SK-MEL-5 (cell line): Measurements from ENCODE around the gene RPP25L. TPM values are rescaled to one million over a fixed set of nuclear protein-coding genes. Genes with fewer than 3 reads are reported as not detected.

Experiments used
- DNase-seq: peaks from one replicate; pipeline ENCODE4 v3.0.0-alpha.2; 2016; ENCODE audit warnings: low read depth, low spot score
- in situ Hi-C: cut with HindIII; loops from 2 replicates; pipeline ENCODE4 v1.10.0; 2016; ENCODE audit warnings: low sequenced_read_pairs, high pct_unique_total_duplicates, low pct_unique_long_range_greater_than_20kb
- polyA plus RNA-seq, 2 experiments: library from polyadenylated mRNA; depleted of rRNA; stranded (reverse); fragments of >200 nt; gene quantifications; 2 replicates each; pipeline ENCODE4 v1.2.3, GENCODE V29; 2015
- total RNA-seq: library from RNA; depleted of rRNA; stranded (reverse); fragments of >200 nt; shearing (Covaris generic); gene quantifications from 2 replicates; pipeline ENCODE4 v1.2.3, GENCODE V29; 2014; rRNA removed

Gene RPP25L, protein sequence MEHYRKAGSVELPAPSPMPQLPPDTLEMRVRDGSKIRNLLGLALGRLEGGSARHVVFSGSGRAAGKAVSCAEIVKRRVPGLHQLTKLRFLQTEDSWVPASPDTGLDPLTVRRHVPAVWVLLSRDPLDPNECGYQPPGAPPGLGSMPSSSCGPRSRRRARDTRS
- total RNA-seq: 35.7 and 44.8 TPM in 2 replicates
- polyA plus RNA-seq (2015; cell fraction: cytosol; rRNA removed): 42.2 and 43.2 TPM in 2 replicates
- 11.3 and 15.6 TPM in 2 replicates for polyA plus RNA-seq (2015; cell fraction: nucleus; rRNA removed)

DNA sequence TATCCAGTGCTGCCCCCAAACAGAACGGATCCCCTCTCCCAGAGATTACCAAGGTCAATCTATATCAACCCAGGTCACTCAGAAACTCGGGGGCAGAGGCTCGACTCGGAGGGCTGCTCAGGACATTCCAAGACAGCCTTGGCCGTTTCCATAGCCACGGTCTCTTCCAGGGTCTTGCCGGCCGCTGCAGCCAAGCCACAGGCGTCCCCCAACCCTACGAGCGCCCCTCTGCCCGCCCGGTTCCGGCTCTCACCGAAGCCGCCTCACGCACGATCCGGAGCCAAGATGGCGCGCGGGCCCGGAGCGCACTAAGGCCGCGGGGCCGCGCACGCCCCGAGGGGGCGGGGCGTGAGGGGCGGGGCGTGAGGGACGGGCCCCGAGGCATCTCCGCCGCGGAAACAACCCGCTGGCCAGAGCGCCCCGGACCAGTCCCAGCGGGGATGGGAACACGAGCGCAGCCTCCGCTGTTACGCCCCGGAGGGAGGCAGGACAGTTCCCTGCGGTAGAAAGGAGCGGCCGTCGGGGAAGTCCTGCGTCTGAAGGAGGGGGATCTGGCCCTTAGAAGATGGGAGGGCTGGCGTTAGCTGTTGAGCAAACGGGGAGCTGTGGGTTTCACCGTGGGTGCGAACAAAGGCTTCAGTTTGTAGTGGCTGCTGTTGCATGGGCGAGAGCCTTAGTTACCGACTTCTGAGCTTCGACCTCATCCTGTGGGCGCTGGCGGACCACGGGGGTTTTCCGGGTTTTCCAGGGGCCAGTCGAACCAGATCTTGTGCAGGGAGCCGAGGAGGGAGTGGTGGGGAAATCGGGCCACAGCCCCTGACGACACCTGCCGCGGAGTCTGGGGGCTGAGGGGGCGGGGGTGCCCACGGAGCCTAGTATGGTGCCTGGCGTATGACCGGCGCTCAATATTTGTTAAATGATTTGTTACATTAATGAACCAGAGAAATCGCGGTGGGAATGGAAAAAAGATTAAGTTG lies at the start of gene RPP25L:
Gene RPP25L (minus strand): TSS at position 287 of the 977 bp plus-strand sequence. CDS start 801 bp downstream, outside the sequence.
- DNase-seq: peak; percentile 70
- in situ Hi-C loops: no loop called here

DNA sequence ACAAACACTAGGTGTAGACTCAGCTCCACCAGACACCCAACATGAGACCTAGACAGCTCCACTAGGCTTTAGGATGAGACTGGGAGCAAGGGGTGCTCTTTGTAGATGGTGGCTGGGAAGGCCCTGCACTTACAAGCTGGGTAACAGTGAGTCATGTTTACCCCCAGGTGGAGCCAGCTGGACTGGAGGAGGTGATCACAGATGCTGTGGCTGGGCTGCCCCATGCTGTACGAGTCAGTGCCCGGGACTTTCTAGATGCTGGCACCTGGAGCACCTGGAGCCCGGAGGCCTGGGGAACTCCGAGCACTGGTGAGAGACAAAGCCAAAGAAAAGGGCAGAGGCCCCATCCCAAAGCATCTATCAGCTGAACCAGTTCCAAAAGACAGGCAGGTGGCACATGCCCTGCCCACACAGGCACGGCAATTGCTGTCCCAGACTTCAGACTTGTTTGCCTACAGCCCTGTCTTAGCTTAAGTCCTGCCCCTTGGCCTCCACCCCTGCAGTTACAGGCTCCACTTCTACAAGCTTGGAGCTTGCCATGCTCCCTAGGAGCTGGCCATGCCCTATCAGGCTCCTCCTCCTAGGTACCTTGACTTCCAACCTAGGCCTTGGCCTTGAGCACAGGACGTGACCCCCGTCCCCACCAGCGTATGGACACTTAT lies 47.8 kb upstream of the RPP25L start:
- in situ Hi-C loops: no loop called here
- no peak for DNase-seq

DNA sequence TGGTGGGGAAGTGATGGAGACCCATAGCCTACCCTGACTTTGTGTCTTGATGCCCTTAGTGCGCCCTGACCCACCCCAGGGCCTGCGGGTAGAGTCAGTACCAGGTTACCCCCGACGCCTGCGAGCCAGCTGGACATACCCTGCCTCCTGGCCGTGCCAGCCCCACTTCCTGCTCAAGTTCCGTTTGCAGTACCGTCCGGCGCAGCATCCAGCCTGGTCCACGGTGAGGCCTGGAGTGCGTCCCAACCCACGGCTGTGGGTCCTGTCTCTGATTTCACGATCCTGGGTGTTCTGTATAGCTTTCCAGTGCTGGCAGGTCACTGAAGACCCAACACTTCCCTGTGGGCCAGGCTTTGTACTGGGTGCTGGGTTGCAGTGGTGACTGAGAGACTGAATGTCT lies 46.6 kb upstream of the RPP25L start:
- in situ Hi-C loops: no loop called here
- no peak for DNase-seq

DNA sequence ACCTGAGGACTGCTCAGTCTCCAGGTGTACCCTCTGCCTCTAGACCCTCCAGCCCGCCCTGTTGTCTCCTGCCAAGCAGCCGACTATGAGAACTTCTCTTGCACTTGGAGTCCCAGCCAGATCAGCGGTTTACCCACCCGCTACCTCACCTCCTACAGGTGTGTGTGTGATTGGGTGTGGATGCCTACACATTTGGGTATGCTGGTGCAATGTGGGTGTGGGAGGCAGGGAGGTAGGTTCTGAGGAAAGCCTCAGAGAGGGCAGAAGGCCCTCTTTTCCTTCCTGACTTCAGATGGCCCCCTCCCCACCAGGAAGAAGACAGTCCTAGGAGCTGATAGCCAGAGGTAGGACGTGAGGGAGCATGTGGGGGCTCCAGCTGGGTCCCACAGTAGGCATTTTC lies 45.1 kb upstream of the RPP25L start:
- DNase-seq: no peak
- in situ Hi-C loops: no loop called here

DNA sequence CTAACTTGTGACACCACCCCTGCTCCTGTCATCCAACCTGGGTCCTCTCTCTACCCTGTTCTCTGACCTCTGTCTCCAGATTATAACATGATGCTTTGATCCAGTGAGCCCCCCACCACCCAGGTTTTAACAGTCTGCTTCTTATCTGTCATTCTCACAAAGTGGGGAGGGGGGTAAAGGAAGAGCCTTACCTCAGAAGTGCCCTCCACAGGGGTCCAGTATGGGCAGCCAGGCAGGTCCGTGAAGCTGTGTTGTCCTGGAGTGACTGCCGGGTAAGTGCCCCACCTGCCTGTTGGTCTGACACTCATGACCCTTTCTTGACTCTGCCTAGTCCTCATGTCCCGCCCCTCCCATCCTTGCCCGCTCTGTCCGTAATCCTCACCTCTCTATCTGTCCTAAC lies 43.5 kb upstream of the RPP25L start:
- no peak for DNase-seq
- in situ Hi-C loops: no loop called here

DNA sequence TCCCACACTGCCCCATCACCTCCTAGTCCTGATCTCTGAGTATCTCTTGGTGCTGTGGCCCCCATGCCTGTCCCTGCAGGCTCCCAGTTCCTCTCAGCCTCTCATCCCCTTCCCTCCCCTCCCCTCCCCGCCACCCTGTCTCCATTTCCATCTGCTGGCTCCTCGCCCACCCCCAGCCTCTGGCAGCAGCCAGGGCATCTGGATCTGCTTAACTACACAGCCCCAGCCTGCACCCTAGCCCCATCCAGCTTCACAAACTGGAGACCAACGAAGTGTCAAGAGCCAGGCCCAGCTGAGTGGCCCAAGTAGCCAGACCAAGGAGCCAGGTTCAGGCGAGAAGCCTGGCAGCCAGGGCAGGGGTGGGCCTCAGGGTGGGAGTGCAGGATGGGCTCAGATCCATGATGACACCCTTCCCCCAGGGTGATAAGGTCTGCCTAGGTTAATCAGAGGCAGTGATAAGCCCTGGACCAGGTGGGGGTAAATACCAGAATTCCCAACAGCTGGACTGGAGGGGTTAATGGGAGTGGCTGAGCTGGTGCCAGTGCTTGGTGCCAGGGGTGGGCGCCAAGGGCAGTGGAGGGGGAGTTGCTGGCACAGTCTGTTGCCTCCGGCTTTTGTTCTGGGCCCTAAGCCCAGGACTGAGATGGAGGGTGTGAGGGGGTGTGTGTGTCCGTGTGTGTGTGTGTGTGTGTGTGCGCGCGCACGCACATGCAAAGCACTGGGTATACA lies 42.6 kb upstream of the RPP25L start:
- in situ Hi-C loops: no loop called here
- no peak for DNase-seq

DNA sequence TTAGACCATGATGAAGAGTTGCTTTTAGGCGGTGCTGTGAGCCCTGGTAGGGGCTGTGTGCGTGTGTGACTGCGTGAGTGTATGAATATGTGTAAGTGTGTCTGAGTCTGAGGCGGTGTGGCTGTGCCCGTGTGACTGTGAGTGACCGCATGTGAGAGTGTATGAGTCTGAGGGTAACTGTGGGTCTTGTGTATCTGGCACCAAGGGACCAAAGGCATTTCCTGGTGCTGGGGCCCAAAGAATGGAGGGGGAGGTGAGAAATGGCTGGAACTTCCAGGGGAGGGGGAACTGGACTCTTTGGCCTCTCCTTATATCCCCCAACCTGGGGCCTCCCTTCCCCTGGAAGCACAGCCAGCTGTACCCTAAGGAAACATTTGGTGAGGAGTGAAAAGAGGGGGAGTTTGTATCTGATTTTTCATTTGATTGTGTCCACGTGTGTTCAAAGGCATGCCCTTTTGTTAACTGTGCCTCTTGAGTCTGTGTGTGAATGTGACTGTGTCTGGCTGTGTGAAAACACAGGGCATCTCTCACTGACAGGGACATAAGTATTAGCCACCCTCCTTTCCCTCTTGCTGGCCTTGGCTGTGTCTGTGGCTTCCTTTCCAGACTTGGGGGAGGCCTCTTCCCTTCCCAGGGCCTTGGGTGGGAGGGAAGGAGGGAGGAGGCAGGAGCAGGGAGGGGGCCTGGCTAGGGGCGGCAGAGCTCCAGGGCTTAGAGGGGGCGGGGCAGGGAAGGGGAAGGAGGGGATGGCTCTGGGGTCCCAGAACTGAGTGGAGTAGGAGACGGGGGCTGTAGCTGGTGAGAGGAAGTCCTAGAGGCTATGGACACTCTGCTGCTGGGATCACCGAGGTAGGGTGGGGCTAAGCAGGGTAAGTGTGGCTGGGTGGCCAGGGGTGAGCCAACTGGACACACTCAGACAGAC lies 41.5 kb upstream of the RPP25L start:
- in situ Hi-C loops: no loop called here

DNA sequence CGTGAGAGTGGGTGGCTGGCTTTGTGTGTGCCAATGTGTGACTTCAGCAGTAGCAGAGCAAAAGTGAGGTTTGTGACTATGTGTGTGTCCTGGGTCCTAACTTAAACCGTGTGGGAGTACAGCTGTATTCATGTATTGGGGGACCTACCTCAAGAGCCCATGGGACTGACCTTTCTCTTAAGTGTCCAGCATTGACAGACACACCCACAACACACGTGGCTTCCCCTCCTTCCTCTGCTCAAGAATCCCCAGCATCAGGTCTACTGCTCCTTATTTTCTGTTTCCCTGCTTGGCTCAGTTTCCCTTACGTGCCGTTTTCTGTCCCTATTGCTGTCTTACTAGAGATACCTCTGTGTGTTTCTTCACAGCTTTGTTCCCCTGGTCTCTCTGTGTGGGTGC lies 40.7 kb upstream of the RPP25L start:
- in situ Hi-C loops: no loop called here
- no peak for DNase-seq

More for the DNA sequence above, 41.5 kb upstream of the RPP25L start:
- DNase-seq: peak; percentile 40

DNA sequence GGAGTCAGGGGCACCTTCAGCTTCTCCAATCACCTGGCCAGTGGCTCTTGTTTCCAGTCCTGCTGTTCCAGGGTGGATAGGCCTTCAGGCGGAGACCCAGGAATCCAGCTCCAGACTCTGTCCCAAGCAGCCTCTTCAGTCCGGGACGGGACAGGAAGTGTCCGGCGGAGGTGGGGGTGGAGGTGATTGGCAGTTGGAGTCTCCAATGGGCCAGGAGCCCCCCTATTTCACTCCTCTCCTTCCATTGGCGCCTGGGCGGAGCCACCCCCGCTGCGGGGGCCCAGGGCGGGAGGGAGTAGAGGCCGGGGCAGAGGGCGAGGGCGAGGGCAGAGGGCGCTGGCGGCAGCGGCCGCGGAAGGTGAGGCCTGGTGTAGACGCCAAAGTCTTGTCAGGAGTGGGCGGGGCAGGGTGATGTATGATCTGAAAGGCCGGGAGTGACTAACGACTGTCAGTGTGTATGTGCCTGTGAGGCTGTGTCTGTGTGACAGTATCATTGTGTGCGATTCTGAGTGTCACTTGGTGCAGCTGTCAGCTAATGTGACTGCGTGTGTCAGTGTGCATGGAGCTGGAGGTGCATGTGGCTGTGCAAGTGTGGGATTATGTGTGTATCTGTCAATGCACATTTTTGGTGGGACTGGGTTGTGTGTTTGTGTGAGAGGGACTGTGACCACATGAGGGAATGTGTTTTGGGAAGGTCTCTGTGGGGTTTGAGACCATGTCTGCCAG lies 40.1 kb upstream of the RPP25L start, which contains the start of gene IL11RA:
Gene IL11RA (plus strand): TSS at position 310 of the 726 bp plus-strand sequence. CDS start 3,033 bp downstream, outside the sequence.
- in situ Hi-C loops: no loop called here
- DNase-seq: peak; percentile 70

DNA sequence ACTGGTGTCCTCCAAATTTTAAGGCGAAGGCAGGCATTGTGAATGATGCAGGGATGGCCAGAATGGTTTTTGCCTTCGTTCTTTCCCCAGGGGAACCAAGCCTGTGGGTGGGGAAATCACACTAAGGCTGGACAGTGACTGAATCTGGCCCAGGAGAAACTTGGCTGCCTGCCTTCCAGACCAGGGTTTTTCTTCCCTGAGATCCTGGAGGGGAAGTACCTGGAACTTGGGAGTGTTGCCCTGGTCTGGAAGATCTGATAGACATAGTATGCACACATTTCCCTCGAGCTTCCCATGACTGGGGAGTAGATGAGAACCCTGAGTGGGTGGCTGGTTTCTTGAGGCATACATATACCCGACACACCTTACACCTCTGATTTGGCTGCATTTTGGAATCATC lies 39.4 kb upstream of the RPP25L start:
- in situ Hi-C loops: no loop called here
- DNase-seq: no peak

DNA sequence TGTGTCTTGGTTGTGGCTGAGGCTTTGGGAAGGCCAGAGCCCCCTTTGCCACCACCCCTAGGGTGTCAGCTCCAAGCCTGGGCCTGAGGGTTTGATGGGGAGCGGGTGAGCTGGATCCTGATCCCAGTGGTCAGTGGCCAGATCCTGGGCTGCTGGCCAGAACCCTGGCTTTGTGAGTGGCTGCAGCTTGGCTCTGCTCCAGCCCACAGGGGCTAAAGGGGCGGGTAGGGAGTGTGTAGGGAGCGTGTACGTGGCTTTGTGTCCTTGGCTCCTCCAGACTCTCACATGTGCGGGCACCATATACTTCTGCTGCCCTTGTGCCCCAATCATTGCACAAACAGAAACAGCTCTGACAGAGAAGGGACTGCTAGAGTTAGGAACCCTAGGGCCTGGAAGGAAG lies 38.9 kb upstream of the RPP25L start:
- DNase-seq: no peak
- in situ Hi-C loops: no loop called here

DNA sequence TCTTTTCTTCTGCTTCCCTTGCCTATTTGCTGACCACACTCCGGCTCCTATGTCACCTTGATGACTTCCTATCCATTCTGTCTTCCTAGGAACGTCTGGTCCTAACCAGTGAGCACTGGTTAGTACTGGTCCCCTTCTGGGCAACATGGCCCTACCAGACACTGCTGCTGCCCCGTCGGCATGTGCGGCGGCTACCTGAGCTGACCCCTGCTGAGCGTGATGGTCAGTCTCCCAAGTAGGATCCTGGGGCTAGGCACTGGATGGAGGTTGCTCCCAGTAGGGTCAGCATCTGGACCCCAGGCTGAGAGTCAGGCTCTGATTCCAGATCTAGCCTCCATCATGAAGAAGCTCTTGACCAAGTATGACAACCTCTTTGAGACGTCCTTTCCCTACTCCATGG lies 36.8 kb upstream of the RPP25L start:
- in situ Hi-C loops: no loop called here
- no peak for DNase-seq

DNA sequence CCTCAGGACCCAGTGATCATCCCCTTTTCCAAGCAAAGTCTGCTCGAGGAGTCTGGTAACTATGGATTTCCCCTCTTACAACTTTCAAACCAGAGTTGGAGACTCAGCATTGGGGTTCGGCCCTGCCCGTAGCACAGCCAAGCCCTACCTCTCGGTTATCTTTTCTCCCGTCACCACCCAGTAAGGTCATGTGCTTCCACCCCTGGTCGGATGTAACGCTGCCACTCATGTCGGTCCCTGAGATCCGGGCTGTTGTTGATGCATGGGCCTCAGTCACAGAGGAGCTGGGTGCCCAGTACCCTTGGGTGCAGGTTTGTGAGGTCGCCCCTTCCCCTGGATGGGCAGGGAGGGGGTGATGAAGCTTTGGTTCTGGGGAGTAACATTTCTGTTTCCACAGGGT lies 35.8 kb upstream of the RPP25L start:
- in situ Hi-C loops: no loop called here
- DNase-seq: no peak

DNA sequence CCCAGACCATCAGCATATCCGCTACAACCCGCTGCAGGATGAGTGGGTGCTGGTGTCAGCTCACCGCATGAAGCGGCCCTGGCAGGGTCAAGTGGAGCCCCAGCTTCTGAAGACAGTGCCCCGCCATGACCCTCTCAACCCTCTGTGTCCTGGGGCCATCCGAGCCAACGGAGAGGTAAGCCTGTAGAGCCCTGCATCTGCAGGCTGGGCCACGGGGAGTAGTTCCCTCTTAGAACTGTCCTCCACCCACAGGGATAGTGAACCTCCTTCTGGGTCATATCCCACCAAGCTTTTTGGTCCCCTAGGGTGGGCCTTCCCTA lies 35.1 kb upstream of the RPP25L start:
- in situ Hi-C loops: no loop called here

DNA sequence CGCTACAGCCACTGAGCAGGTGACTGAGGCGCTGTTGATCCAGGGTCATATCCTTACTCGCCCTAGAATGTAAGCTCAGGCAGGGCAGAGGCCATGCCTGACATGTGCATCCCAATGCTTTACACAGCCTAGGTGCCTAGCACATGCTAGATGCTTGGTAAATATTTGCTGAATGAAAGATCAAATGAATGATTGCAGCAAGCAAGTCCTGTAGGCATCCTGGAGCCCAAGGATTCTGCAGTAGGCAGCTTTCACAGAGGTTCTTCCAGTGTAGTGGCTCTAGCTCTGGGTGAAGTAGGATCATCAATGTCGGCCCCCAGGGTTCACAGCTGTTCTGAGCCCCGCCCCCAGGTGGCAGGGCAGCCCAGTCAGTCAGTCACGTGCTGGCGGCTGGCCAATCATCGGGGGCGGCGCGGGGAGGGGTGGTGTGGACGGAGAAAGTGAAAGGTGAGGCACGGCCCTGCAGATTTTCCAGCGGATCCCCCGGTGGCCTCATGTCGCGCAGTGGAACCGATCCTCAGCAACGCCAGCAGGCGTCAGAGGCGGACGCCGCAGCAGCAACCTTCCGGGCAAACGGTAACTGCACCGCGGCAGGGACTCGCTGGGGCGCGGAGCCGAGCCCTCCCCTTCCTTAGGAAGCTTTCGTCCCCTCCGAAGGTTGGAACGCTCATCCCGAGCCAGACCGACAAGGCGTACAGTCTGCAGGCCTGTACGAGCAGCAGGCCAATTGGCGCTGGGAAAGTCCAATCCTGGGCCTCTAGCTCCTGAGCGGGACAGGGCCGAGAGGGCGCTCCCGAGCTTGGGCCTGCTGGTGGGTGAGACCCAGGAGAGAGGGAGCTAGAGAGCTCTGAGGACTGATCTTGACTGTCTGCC lies 34.5 kb upstream of the RPP25L start, which contains the start of gene GALT:
Gene GALT (plus strand): TSS at position 465 of the 873 bp plus-strand sequence. CDS start 30 bp downstream, at position 495.
- DNase-seq: peak; percentile 78
- in situ Hi-C loops: no loop called here

More for the DNA sequence above, 35.1 kb upstream of the RPP25L start:
- DNase-seq: no peak
